ENCODE measurements around the gene MSRB1.

- TF ChIP-seq CTCF (IDR thresholded peaks at IDR 0.05) (no peak), POLR2A (IDR thresholded peaks at IDR 0.05) (no peak), EP300 (IDR thresholded peaks at IDR 0.05) (no peak)
Measured at GRCh38 chr16:1899641-1900451, 43.2 kb downstream of the MSRB1 start.

Measured in ovary (tissue), 3 donors.